Amniotic epithelial cell (primary cell): ENCODE data around the gene SBF1.

ENCODE experiments used
- DNase-seq: peaks from one replicate; pipeline ENCODE4 v3.0.0-alpha.2; 2010; ENCODE audit warnings: low read depth

Gene SBF1

GRCh38 chr22:50396751-50397370 lies 78.0 kb downstream of the SBF1 start:
- DNase-seq: no peak
